ENCODE measurements around the gene OPA1.
"Not testable (repeated sequence)": the region's sequence is repeated elsewhere in the genome, so short reads cannot be mapped to it uniquely, and the experiment has no call there.

Gene OPA1

GRCh38 chr3:193595939-193596487 lies 3.0 kb downstream of the OPA1 start:
- Histone ChIP-seq H3K4me1 (ENCODE audit: insufficient read depth, low read length) (peaks cover 17% of the 10 kb centered on the region), H3K27me3 (ENCODE audit: insufficient read depth, low read length) (no peaks in the 10 kb centered on the region), H3K4me3 (ENCODE audit: low read length) (no peak overlapping the region), H3K36me3 (ENCODE audit: insufficient read depth, low read length) (peaks cover 14% of the 10 kb centered on the region), H3K9me3 (ENCODE audit: low read length) (peaks cover 3% of the 10 kb centered on the region), H2AFZ (ENCODE audit: low read depth, low read length) (no peak overlapping the region)

- peaks cover 3% of the 10 kb centered on the region for H3K9me3 ChIP-seq (ENCODE audit: low read length)
- no peak overlapping the region for H2AFZ ChIP-seq (ENCODE audit: low read depth, low read length)
- peaks cover 17% of the 10 kb centered on the region for H3K36me3 ChIP-seq (ENCODE audit: insufficient read depth, low read length)
- H3K4me3 ChIP-seq (ENCODE audit: low read length) = no peak overlapping the region
- peaks cover 12% of the 10 kb centered on the region for H3K4me1 ChIP-seq (ENCODE audit: insufficient read depth, low read length)
- no peaks in the 10 kb centered on the region for H3K27me3 ChIP-seq (ENCODE audit: insufficient read depth, low read length)
These were observed 5.2 kb downstream of the OPA1 start for GRCh38 chr3:193598202-193598601.

- Histone ChIP-seq H3K9me3 (ENCODE audit: low read length) (peaks cover 3% of the 10 kb centered on the region), H2AFZ (ENCODE audit: low read depth, low read length) (no peak overlapping the region), H3K4me1 (ENCODE audit: insufficient read depth, low read length) (peaks cover 10% of the 10 kb centered on the region), H3K4me3 (ENCODE audit: low read length) (no peak overlapping the region), H3K27me3 (ENCODE audit: insufficient read depth, low read length) (no peaks in the 10 kb centered on the region), H3K36me3 (ENCODE audit: insufficient read depth, low read length) (peaks cover 17% of the 10 kb centered on the region)
These were observed 6.4 kb downstream of the OPA1 start for GRCh38 chr3:193599393-193599792.

DNA sequence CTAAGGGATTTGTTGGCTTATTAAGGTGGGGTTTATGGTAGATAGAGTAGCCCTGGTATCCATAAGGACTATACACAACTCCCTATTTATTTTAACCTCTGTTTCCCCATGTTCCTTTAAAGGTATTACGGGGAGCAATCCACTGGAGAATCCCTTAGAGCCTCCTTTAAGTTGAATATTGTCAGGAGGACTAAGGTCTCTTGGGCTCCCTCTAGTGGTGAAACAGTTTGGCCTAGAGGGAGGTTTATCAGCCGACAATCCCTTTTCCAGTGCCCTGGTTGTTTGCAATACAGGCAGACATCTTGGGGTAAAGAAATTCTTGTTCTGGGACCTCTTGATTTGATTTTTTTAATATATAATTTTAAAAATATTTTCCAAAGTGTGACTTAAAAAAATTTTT lies 12.9 kb downstream of the OPA1 start:
- Histone ChIP-seq H3K36me3 (ENCODE audit: insufficient read depth, low read length) (peaks cover 2% of the 10 kb centered on the region), H3K4me3 (ENCODE audit: low read length) (no peak overlapping the region), H2AFZ (ENCODE audit: low read depth, low read length) (no peak overlapping the region), H3K27me3 (ENCODE audit: insufficient read depth, low read length) (no peaks in the 10 kb centered on the region), H3K9me3 (ENCODE audit: low read length) (no peaks in the 10 kb centered on the region), H3K4me1 (ENCODE audit: insufficient read depth, low read length) (no peaks in the 10 kb centered on the region)

- H2AFZ ChIP-seq (ENCODE audit: low read depth, low read length); H3K36me3 ChIP-seq (ENCODE audit: insufficient read depth, low read length); H3K27me3 ChIP-seq (ENCODE audit: insufficient read depth, low read length); H3K4me3 ChIP-seq (ENCODE audit: low read length); H3K4me1 ChIP-seq (ENCODE audit: insufficient read depth, low read length); H3K9me3 ChIP-seq (ENCODE audit: low read length): not testable (repeated sequence)
These were observed 13.9 kb downstream of the OPA1 start for GRCh38 chr3:193606892-193607291.

- H3K4me1 ChIP-seq (ENCODE audit: insufficient read depth, low read length); H3K27me3 ChIP-seq (ENCODE audit: insufficient read depth, low read length); H2AFZ ChIP-seq (ENCODE audit: low read depth, low read length); H3K9me3 ChIP-seq (ENCODE audit: low read length); H3K4me3 ChIP-seq (ENCODE audit: low read length): not testable (repeated sequence)
- H3K36me3 ChIP-seq (ENCODE audit: insufficient read depth, low read length) = peaks cover 12% of the 10 kb centered on the region
These were observed 17.5 kb downstream of the OPA1 start for GRCh38 chr3:193610516-193610915.

GRCh38 chr3:193614430-193614829 lies 21.4 kb downstream of the OPA1 start:
- Histone ChIP-seq H3K9me3 (ENCODE audit: low read length) (peaks cover 4% of the 10 kb centered on the region), H3K27me3 (ENCODE audit: insufficient read depth, low read length) (no peaks in the 10 kb centered on the region), H3K4me3 (ENCODE audit: low read length) (no peak overlapping the region), H2AFZ (ENCODE audit: low read depth, low read length) (no peak overlapping the region), H3K4me1 (ENCODE audit: insufficient read depth, low read length) (no peaks in the 10 kb centered on the region), H3K36me3 (ENCODE audit: insufficient read depth, low read length) (peaks cover 43% of the 10 kb centered on the region)

- Histone ChIP-seq H3K36me3 (ENCODE audit: insufficient read depth, low read length) (peaks cover 62% of the 10 kb centered on the region), H3K4me3 (ENCODE audit: low read length) (no peak overlapping the region)
These were observed 24.6 kb downstream of the OPA1 start for GRCh38 chr3:193617628-193618027.

DNA sequence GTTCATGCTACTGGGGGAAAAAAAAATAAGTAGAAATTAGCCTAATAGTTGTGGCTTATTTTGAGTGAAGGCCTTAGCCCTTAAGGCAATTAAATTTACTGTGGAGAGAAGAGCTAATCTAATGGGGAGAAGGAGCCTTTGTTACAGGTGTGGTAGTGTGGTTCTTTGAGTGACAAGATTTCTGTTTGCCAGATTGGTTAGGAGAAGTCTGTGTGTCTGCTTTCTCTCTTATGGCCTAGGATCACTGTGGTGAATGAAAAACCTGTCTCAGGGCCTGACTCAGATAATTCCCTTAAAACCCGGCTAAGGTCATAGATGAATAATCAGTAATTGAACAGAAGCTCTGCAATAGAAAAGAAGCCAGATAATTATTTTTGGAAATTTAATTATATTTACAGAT lies 27.0 kb downstream of the OPA1 start:
- H3K4me1 ChIP-seq (ENCODE audit: insufficient read depth, low read length) = no peaks in the 10 kb centered on the region
- H3K9me3 ChIP-seq (ENCODE audit: low read length) = no peaks in the 10 kb centered on the region
- H3K27me3 ChIP-seq (ENCODE audit: insufficient read depth, low read length) = no peaks in the 10 kb centered on the region
- H3K4me3 ChIP-seq (ENCODE audit: low read length) = no peak overlapping the region
- peaks cover 59% of the 10 kb centered on the region for H3K36me3 ChIP-seq (ENCODE audit: insufficient read depth, low read length)
- H2AFZ ChIP-seq (ENCODE audit: low read depth, low read length) = no peak overlapping the region

More at GRCh38 chr3:193617628-193618027, 24.6 kb downstream of the OPA1 start:
- no peaks in the 10 kb centered on the region for H3K4me1 ChIP-seq (ENCODE audit: insufficient read depth, low read length)
- H2AFZ ChIP-seq (ENCODE audit: low read depth, low read length) = no peak overlapping the region
- H3K9me3 ChIP-seq (ENCODE audit: low read length) = peaks cover 4% of the 10 kb centered on the region
- H3K27me3 ChIP-seq (ENCODE audit: insufficient read depth, low read length) = no peaks in the 10 kb centered on the region

- Histone ChIP-seq H2AFZ (ENCODE audit: low read depth, low read length) (no peak overlapping the region), H3K4me3 (ENCODE audit: low read length) (no peak overlapping the region), H3K4me1 (ENCODE audit: insufficient read depth, low read length) (no peaks in the 10 kb centered on the region), H3K9me3 (ENCODE audit: low read length) (no peaks in the 10 kb centered on the region), H3K27me3 (ENCODE audit: insufficient read depth, low read length) (no peaks in the 10 kb centered on the region), H3K36me3 (ENCODE audit: insufficient read depth, low read length) (peaks cover 55% of the 10 kb centered on the region)
These were observed 27.6 kb downstream of the OPA1 start for GRCh38 chr3:193620650-193621049.

- H3K9me3 ChIP-seq (ENCODE audit: low read length) = no peaks in the 10 kb centered on the region
- no peak overlapping the region for H2AFZ ChIP-seq (ENCODE audit: low read depth, low read length)
- H3K27me3 ChIP-seq (ENCODE audit: insufficient read depth, low read length) = no peaks in the 10 kb centered on the region
- no peaks in the 10 kb centered on the region for H3K4me1 ChIP-seq (ENCODE audit: insufficient read depth, low read length)
- H3K4me3 ChIP-seq (ENCODE audit: low read length) = no peak overlapping the region
- H3K36me3 ChIP-seq (ENCODE audit: insufficient read depth, low read length) = peaks cover 55% of the 10 kb centered on the region
These were observed 28.1 kb downstream of the OPA1 start for GRCh38 chr3:193621127-193621526.

- H3K36me3 ChIP-seq (ENCODE audit: insufficient read depth, low read length) = peaks cover 36% of the 10 kb centered on the region
- H3K27me3 ChIP-seq (ENCODE audit: insufficient read depth, low read length) = no peaks in the 10 kb centered on the region
- no peaks in the 10 kb centered on the region for H3K4me1 ChIP-seq (ENCODE audit: insufficient read depth, low read length)
- H2AFZ ChIP-seq (ENCODE audit: low read depth, low read length) = no peak overlapping the region
- H3K4me3 ChIP-seq (ENCODE audit: low read length) = no peak overlapping the region
- no peaks in the 10 kb centered on the region for H3K9me3 ChIP-seq (ENCODE audit: low read length)
These were observed 37.0 kb downstream of the OPA1 start for GRCh38 chr3:193630005-193630404.

- Histone ChIP-seq H3K36me3 (ENCODE audit: insufficient read depth, low read length) (peaks cover 50% of the 10 kb centered on the region), H3K9me3 (ENCODE audit: low read length) (no peaks in the 10 kb centered on the region)
These were observed 44.8 kb downstream of the OPA1 start for GRCh38 chr3:193637831-193638230.

DNA sequence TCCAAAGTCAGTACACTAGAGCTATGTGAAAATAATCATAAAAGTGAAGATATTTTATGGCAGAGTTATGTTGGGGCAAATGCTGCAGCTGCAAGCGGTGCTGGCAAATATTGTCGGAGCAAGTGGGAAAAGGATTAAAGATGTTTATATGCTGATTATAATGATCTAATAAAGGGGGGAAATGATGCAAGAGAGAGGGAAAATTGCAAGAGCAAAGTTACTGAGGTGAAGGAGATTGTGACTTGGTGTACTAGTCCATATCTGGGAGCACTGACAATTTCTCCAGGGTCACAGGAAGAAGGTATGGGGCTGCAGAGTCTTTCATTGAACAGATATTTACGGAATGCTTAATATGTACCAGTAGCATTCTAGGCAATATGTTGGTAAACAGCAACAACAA lies 45.8 kb downstream of the OPA1 start:
- peaks cover 57% of the 10 kb centered on the region for H3K36me3 ChIP-seq (ENCODE audit: insufficient read depth, low read length)

More at GRCh38 chr3:193637831-193638230, 44.8 kb downstream of the OPA1 start:
- Histone ChIP-seq H2AFZ (ENCODE audit: low read depth, low read length) (no peak overlapping the region), H3K4me3 (ENCODE audit: low read length) (no peak overlapping the region), H3K4me1 (ENCODE audit: insufficient read depth, low read length) (no peaks in the 10 kb centered on the region), H3K27me3 (ENCODE audit: insufficient read depth, low read length) (no peaks in the 10 kb centered on the region)

More for the DNA sequence above, 45.8 kb downstream of the OPA1 start:
- no peak overlapping the region for H2AFZ ChIP-seq (ENCODE audit: low read depth, low read length)
- H3K4me1 ChIP-seq (ENCODE audit: insufficient read depth, low read length) = no peaks in the 10 kb centered on the region
- no peaks in the 10 kb centered on the region for H3K9me3 ChIP-seq (ENCODE audit: low read length)
- no peaks in the 10 kb centered on the region for H3K27me3 ChIP-seq (ENCODE audit: insufficient read depth, low read length)
- H3K4me3 ChIP-seq (ENCODE audit: low read length) = no peak overlapping the region

Data from neuron (in vitro differentiated cells).